Measurements from ENCODE around the gene TSPEAR.

GRCh38 chr21:44449473-44450363 is 261.7 kb downstream of the TSPEAR start:
- no peak for TF ChIP-seq CTCF (IDR thresholded peaks at IDR 0.05)
- TF ChIP-seq ZFX (IDR thresholded peaks at IDR 0.05; ENCODE audit: borderline replicate concordance): no peak

Measured in 22Rv1 (cell line).